Activated CD4-positive, alpha-beta memory T cell treated with anti-CD3 and anti-CD28 coated beads for 36 hours (primary cell): ENCODE measurements around the gene NIPA2. TPM values are rescaled to one million over a fixed set of nuclear protein-coding genes. Genes with fewer than 3 reads are reported as not detected.

Experiments
- CTCF ChIA-PET: fragments of 350-600 bp; sonication (Branson Sonifier 250); formaldehyde crosslinking; loops from one replicate; lab custom pipeline; 2021; ENCODE audit warnings: antibody characterized with exemption, inconsistent platforms; lab: Charles Lee
- POLR2A ChIA-PET: fragments of 350-600 bp; sonication (Branson Sonifier 250); formaldehyde crosslinking; loops from one replicate; lab custom pipeline; 2021; ENCODE audit warnings: antibody characterized with exemption; lab: Charles Lee
- DNase-seq: peaks from one replicate; pipeline ENCODE4 v3.0.0-alpha.2; 2020
- H3K27ac Mint-ChIP-seq: one replicate; pipeline ENCODE4 v1.8.0; 2021; ENCODE audit warnings: mixed read lengths
- H3K27me3 Mint-ChIP-seq: one replicate; pipeline ENCODE4 v1.8.0; 2021; ENCODE audit warnings: mixed read lengths
- H3K36me3 Mint-ChIP-seq: one replicate; pipeline ENCODE4 v1.8.0; 2021; ENCODE audit warnings: mixed read lengths
- H3K4me1 Mint-ChIP-seq: one replicate; pipeline ENCODE4 v1.8.0; 2021; ENCODE audit warnings: low read depth, mixed read lengths
- H3K4me3 Mint-ChIP-seq: one replicate; pipeline ENCODE4 v1.8.0; 2021; ENCODE audit warnings: mild to moderate bottlenecking, mixed read lengths
- H3K9me3 Mint-ChIP-seq: one replicate; pipeline ENCODE4 v1.8.0; 2021; ENCODE audit warnings: mixed read lengths
- intact Hi-C: fragments of 100-400 bp; cut with micrococcal nuclease; formaldehyde crosslinking; loops from one replicate; pipeline ENCODE4 v1.15.1; 2023
- total RNA-seq, 2 experiments: library from RNA; stranded (reverse); gene quantifications; one replicate each; pipeline ENCODE4 v1.2.3, GENCODE V29; 2021

Gene NIPA2
- total RNA-seq, 2 experiments from 2014 or later = 70.5 TPM

- no peak overlapping the region for H3K4me3 Mint-ChIP-seq
- H3K4me1 Mint-ChIP-seq = no peaks in the 10 kb centered on the region
- DNase-seq = no peak
- ChIA-PET POLR2A (no interaction called here), CTCF (no interaction called here)
- H3K27ac Mint-ChIP-seq = no peak overlapping the region
- H3K36me3 Mint-ChIP-seq = peaks cover 32% of the 10 kb centered on the region
- H3K9me3 Mint-ChIP-seq = no peaks in the 10 kb centered on the region
- intact Hi-C loops = no loop called here
- H3K27me3 Mint-ChIP-seq = no peaks in the 10 kb centered on the region
These were observed 42.7 kb downstream of the NIPA2 start for GRCh38 chr15:22880981-22881738.

GRCh38 chr15:22881739-22882440 lies 43.4 kb downstream of the NIPA2 start:
- Mint-ChIP-seq H3K4me3 (no peak overlapping the region), H3K36me3 (peaks cover 29% of the 10 kb centered on the region), H3K27me3 (no peaks in the 10 kb centered on the region), H3K4me1 (no peaks in the 10 kb centered on the region), H3K27ac (no peak overlapping the region), H3K9me3 (no peaks in the 10 kb centered on the region)
- CTCF ChIA-PET = no interaction called here
- intact Hi-C loops = no loop called here
- POLR2A ChIA-PET = no interaction called here
- DNase-seq = no peak

GRCh38 chr15:22883196-22883595 lies 44.7 kb downstream of the NIPA2 start:
- intact Hi-C loops = no loop called here
- no peak overlapping the region for H3K4me3 Mint-ChIP-seq
- POLR2A ChIA-PET = no interaction called here
- H3K27me3 Mint-ChIP-seq = no peaks in the 10 kb centered on the region
- no peaks in the 10 kb centered on the region for H3K4me1 Mint-ChIP-seq
- H3K27ac Mint-ChIP-seq = no peak overlapping the region
- CTCF ChIA-PET = no interaction called here
- peaks cover 18% of the 10 kb centered on the region for H3K36me3 Mint-ChIP-seq
- no peak for DNase-seq
- no peaks in the 10 kb centered on the region for H3K9me3 Mint-ChIP-seq

- H3K4me3 Mint-ChIP-seq = no peak overlapping the region
- H3K36me3 Mint-ChIP-seq = peaks cover 11% of the 10 kb centered on the region
- CTCF ChIA-PET = no interaction called here
These were observed 45.9 kb downstream of the NIPA2 start for GRCh38 chr15:22884344-22884743.

GRCh38 chr15:22885120-22885519 lies 46.7 kb downstream of the NIPA2 start:
- ChIA-PET POLR2A (no interaction called here), CTCF (interaction anchor here (0.8 kb wide), 1 partner anchor 73 kb away, joined by 3 read pairs; no protein-coding TSS in a partner anchor)
- Mint-ChIP-seq H3K27ac (no peak overlapping the region), H3K27me3 (no peaks in the 10 kb centered on the region), H3K4me3 (no peak overlapping the region), H3K4me1 (no peaks in the 10 kb centered on the region), H3K9me3 (no peaks in the 10 kb centered on the region), H3K36me3 (peaks cover 11% of the 10 kb centered on the region)
- no peak for DNase-seq
- intact Hi-C loops = no loop called here

More at GRCh38 chr15:22884344-22884743, 45.9 kb downstream of the NIPA2 start:
- Mint-ChIP-seq H3K9me3 (no peaks in the 10 kb centered on the region), H3K27ac (no peak overlapping the region), H3K27me3 (no peaks in the 10 kb centered on the region), H3K4me1 (no peaks in the 10 kb centered on the region)
- DNase-seq = peak; percentile 27
- POLR2A ChIA-PET = no interaction called here
- intact Hi-C loops = no loop called here

- H3K9me3 Mint-ChIP-seq = no peaks in the 10 kb centered on the region
- CTCF ChIA-PET = no interaction called here
- DNase-seq = no peak
These were observed 48.9 kb downstream of the NIPA2 start for GRCh38 chr15:22887157-22887951.

GRCh38 chr15:22888120-22888859 lies 49.8 kb downstream of the NIPA2 start:
- no peak overlapping the region for H3K4me3 Mint-ChIP-seq
- POLR2A ChIA-PET = no interaction called here

More at GRCh38 chr15:22887157-22887951, 48.9 kb downstream of the NIPA2 start:
- no peaks in the 10 kb centered on the region for H3K27me3 Mint-ChIP-seq
- POLR2A ChIA-PET = no interaction called here
- no peak overlapping the region for H3K4me3 Mint-ChIP-seq
- H3K36me3 Mint-ChIP-seq = no peaks in the 10 kb centered on the region
- intact Hi-C loops = no loop called here
- no peaks in the 10 kb centered on the region for H3K4me1 Mint-ChIP-seq
- no peak overlapping the region for H3K27ac Mint-ChIP-seq

GRCh38 chr15:22889146-22889818 lies 50.8 kb downstream of the NIPA2 start:
- no peaks in the 10 kb centered on the region for H3K9me3 Mint-ChIP-seq
- ChIA-PET CTCF (interaction anchor here (0.7 kb wide), 1 partner anchor 71 kb away, joined by 3 read pairs; no protein-coding TSS in a partner anchor), POLR2A (no interaction called here)
- no peak for DNase-seq
- intact Hi-C loops = no loop called here
- H3K4me3 Mint-ChIP-seq = no peak overlapping the region
- H3K27ac Mint-ChIP-seq = no peak overlapping the region
- no peaks in the 10 kb centered on the region for H3K36me3 Mint-ChIP-seq
- H3K4me1 Mint-ChIP-seq = no peaks in the 10 kb centered on the region
- H3K27me3 Mint-ChIP-seq = no peaks in the 10 kb centered on the region

More at GRCh38 chr15:22888120-22888859, 49.8 kb downstream of the NIPA2 start:
- H3K27ac Mint-ChIP-seq = no peak overlapping the region
- H3K36me3 Mint-ChIP-seq = no peaks in the 10 kb centered on the region
- CTCF ChIA-PET = no interaction called here
- intact Hi-C loops = no loop called here
- DNase-seq = no peak
- H3K9me3 Mint-ChIP-seq = no peaks in the 10 kb centered on the region
- H3K4me1 Mint-ChIP-seq = no peaks in the 10 kb centered on the region
- H3K27me3 Mint-ChIP-seq = no peaks in the 10 kb centered on the region

- no peak for DNase-seq
- Mint-ChIP-seq H3K27ac (no peak overlapping the region), H3K4me3 (no peak overlapping the region), H3K27me3 (no peaks in the 10 kb centered on the region), H3K4me1 (peaks cover under 1% of the 10 kb centered on the region), H3K36me3 (no peaks in the 10 kb centered on the region), H3K9me3 (no peaks in the 10 kb centered on the region)
- POLR2A ChIA-PET = no interaction called here
- CTCF ChIA-PET = interaction anchor here (0.7 kb wide), 1 partner anchor 72 kb away, joined by 3 read pairs; no protein-coding TSS in a partner anchor
- intact Hi-C loops = no loop called here
These were observed 51.8 kb downstream of the NIPA2 start for GRCh38 chr15:22890296-22890695.

GRCh38 chr15:22891426-22892210 lies 53.2 kb downstream of the NIPA2 start:
- intact Hi-C loops = no loop called here
- no peak for DNase-seq
- Mint-ChIP-seq H3K27ac (no peak overlapping the region), H3K4me3 (no peak overlapping the region), H3K4me1 (peaks cover 5% of the 10 kb centered on the region), H3K9me3 (no peaks in the 10 kb centered on the region), H3K27me3 (no peaks in the 10 kb centered on the region), H3K36me3 (no peaks in the 10 kb centered on the region)
- POLR2A ChIA-PET = no interaction called here
- CTCF ChIA-PET = no interaction called here

- Mint-ChIP-seq H3K36me3 (peaks cover 3% of the 10 kb centered on the region), H3K27me3 (no peaks in the 10 kb centered on the region), H3K4me1 (peaks cover 5% of the 10 kb centered on the region), H3K9me3 (no peaks in the 10 kb centered on the region), H3K27ac (no peak overlapping the region), H3K4me3 (no peak overlapping the region)
- no peak for DNase-seq
- ChIA-PET POLR2A (no interaction called here), CTCF (no interaction called here)
- intact Hi-C loops = no loop called here
These were observed 53.9 kb downstream of the NIPA2 start for GRCh38 chr15:22892333-22892732.
